GM06990 (cell line): ENCODE data around the gene INHA.

Experiments
- DNase-seq: peaks from one replicate; pipeline ENCODE4 v3.0.0-alpha.2; 2011; ENCODE audit not compliant: insufficient read length; ENCODE audit errors: extremely low read depth
- H3K27me3 ChIP-seq: replicated peaks from 2 replicates; pipeline ENCODE4 v1.6.0; 2011; ENCODE audit warnings: low read length; ENCODE audit not compliant: control insufficient read depth, insufficient read depth
- H3K36me3 ChIP-seq: 2 replicates; pipeline ENCODE4 v1.5.1; 2011; ENCODE audit warnings: low read length; ENCODE audit not compliant: control insufficient read depth, insufficient read depth
- H3K4me3 ChIP-seq: replicated peaks from 2 replicates; pipeline ENCODE4 v1.5.1; 2011; ENCODE audit warnings: low read depth, mild to moderate bottlenecking, control low read depth, low read length
- CTCF ChIP-seq: IDR thresholded peaks from 2 replicates; pipeline ENCODE4 v1.5.1; 2011; ENCODE audit warnings: low read length, control low read depth, mild to moderate bottlenecking, inconsistent platforms; ENCODE audit not compliant: insufficient read depth, poor library complexity, severe bottlenecking

Gene INHA

DNA sequence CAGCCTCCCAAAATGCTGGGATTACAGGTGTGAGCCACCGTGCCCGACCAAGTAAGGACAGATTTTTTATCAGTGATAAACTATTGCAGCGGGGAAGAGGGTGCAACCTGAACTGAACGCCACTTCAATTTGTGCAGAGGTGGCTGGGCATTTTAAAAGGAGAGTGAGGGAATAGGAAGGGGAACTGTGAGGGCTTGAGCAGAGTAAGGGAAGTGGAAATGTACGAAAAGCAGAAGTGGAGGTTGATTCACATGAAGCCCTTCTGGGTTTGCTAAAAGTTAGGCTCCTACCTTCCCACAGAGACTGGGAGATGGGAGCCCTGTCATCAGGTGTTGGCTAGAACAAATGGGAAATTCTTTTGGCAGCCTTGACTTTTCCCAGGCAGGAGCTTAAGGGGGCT, 31.7 kb downstream of the INHA start:
- Histone ChIP-seq H3K36me3 (peaks cover 24% of the 10 kb centered on the region), H3K27me3 (no peaks in the 10 kb centered on the region), H3K4me3 (no peak overlapping the region)
- TF ChIP-seq CTCF = no peak
- no peak for DNase-seq

- no peaks in the 10 kb centered on the region for H3K27me3 ChIP-seq
- peaks cover 24% of the 10 kb centered on the region for H3K36me3 ChIP-seq
- no peak for TF ChIP-seq CTCF
Measured at GRCh38 chr2:219605607-219605954, 33.5 kb downstream of the INHA start.

GRCh38 chr2:219607931-219608330, 35.8 kb downstream of the INHA start:
- Histone ChIP-seq H3K4me3 (no peak overlapping the region), H3K36me3 (peaks cover 16% of the 10 kb centered on the region), H3K27me3 (no peaks in the 10 kb centered on the region)
- no peak for TF ChIP-seq CTCF
- no peak for DNase-seq

More at GRCh38 chr2:219605607-219605954, 33.5 kb downstream of the INHA start:
- no peak for DNase-seq
- H3K4me3 ChIP-seq = no peak overlapping the region

DNA sequence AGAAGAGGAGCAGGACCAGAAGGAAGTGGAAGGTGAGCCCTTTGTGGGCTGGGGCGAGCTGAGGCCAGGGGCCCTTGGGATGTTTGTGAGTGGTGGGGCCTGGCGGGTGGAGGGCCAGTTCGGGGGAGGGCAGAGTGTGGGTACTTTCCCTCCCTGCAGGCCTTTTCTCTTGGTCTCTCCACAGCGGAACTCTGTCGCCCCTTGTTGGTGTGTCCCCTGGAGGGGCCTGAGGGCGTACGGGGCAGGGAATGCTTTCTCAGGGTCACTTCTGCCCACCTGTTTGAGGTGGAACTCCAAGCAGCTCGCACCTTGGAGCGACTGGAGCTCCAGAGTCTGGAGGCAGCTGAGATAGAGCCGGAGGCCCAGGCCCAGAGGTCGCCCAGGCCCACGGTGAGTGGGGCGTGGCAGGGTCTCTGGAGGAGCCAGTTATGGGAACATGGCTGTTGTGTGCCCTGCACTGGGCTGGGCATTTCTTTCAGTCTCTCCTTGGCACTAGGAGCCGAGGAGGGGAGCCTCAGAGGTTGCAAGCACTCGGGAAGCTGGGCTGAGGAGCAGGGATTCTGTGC, 36.4 kb downstream of the INHA start:
- Histone ChIP-seq H3K27me3 (no peaks in the 10 kb centered on the region), H3K4me3 (no peak overlapping the region), H3K36me3 (peaks cover 16% of the 10 kb centered on the region)
- no peak for TF ChIP-seq CTCF
- no peak for DNase-seq

- no peak for TF ChIP-seq CTCF
Measured at GRCh38 chr2:219609149-219609750, 37.1 kb downstream of the INHA start.

DNA sequence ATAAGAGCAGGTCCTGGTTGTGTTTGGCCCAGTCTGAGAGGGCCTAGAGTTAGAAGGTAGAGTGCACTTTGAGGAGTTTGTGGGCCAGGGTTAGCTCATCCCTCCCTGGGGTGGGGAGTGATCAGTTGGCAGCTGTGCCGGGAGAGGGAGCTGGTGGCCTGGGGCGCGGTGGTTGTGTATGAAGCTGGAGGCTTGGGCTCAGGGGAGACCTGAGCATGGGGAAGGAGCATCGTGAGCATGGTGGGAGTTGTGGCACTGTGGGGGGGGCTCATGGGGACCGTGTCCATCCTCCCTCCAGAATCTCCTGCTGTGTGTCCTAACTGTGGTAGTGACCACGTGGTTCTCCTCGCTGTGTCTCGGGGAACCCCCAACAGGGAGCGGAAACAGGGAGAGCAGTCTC, 39.2 kb downstream of the INHA start:
- DNase-seq = no peak
- peaks cover 25% of the 10 kb centered on the region for H3K36me3 ChIP-seq
- no peak overlapping the region for H3K4me3 ChIP-seq
- TF ChIP-seq CTCF = no peak
- no peaks in the 10 kb centered on the region for H3K27me3 ChIP-seq

More at GRCh38 chr2:219609149-219609750, 37.1 kb downstream of the INHA start:
- peaks cover 23% of the 10 kb centered on the region for H3K36me3 ChIP-seq
- no peaks in the 10 kb centered on the region for H3K27me3 ChIP-seq
- H3K4me3 ChIP-seq = no peak overlapping the region
- DNase-seq = no peak
